DND-41 (cell line): ENCODE results near the gene SPTBN5.

ENCODE experiments used
- ATAC-seq: fragments of 200-7000 bp; cut with Tn5 transposase; 3 replicates; pipeline ENCODE4 v1.9.1; 2021; ENCODE audit warnings: low read depth; ENCODE audit not compliant: insufficient read depth
- DNase-seq: peaks from one replicate; pipeline ENCODE4 v3.0.0-alpha.2; 2020
- H2AFZ ChIP-seq: 2 replicates; pipeline ENCODE4 v1.6.0; 2012; ENCODE audit warnings: low read depth, low read length
- H3K27ac ChIP-seq: 2 replicates; pipeline ENCODE4 v1.5.1; 2012; ENCODE audit warnings: low read length, inconsistent platforms
- H3K27me3 ChIP-seq: fragments of 200-600 bp; sonication (generic); 2 replicates; pipeline ENCODE4 v1.6.0; 2012; ENCODE audit warnings: low read length, mild to moderate bottlenecking, inconsistent platforms; ENCODE audit not compliant: insufficient read depth, poor library complexity
- H3K36me3 ChIP-seq: 2 replicates; pipeline ENCODE4 v1.5.1; 2012; ENCODE audit warnings: low read length, inconsistent platforms; ENCODE audit not compliant: insufficient read depth
- H3K4me1 ChIP-seq: 2 replicates; pipeline ENCODE4 v1.5.1; 2012; ENCODE audit warnings: mild to moderate bottlenecking, low read length; ENCODE audit not compliant: insufficient read depth
- H3K4me2 ChIP-seq: 2 replicates; pipeline ENCODE4 v1.6.0; 2012; ENCODE audit warnings: mild to moderate bottlenecking, moderate library complexity, low read length, inconsistent platforms; ENCODE audit not compliant: insufficient read depth
- H3K4me3 ChIP-seq, 2 experiments: fragments of 200-600 bp in 1 of 2; shearing (Covaris generic) in 1 of 2; 2 replicates each; pipeline ENCODE4 v1.5.1; 2012 to 2016; ENCODE audit warnings: inconsistent platforms in 2 of 2, low read length in 2 of 2, mild to moderate bottlenecking in 2 of 2, low read depth in 1 of 2, moderate library complexity in 1 of 2
- H3K79me2 ChIP-seq: 2 replicates; pipeline ENCODE4 v1.6.0; 2012; ENCODE audit warnings: low read length, inconsistent platforms; ENCODE audit not compliant: insufficient read depth
- H3K9ac ChIP-seq: 2 replicates; pipeline ENCODE4 v1.6.0; 2012; ENCODE audit warnings: low read depth, mild to moderate bottlenecking, inconsistent platforms, low read length, moderate library complexity
- H3K9me3 ChIP-seq: 2 replicates; pipeline ENCODE4 v1.5.1; 2012; ENCODE audit warnings: low read length, moderate library complexity, mild to moderate bottlenecking, inconsistent platforms; ENCODE audit not compliant: insufficient read depth, severe bottlenecking
- H4K20me1 ChIP-seq: 2 replicates; pipeline ENCODE4 v1.6.0; 2012; ENCODE audit warnings: low read length; ENCODE audit not compliant: insufficient read depth
- EZH2 ChIP-seq: IDR thresholded peaks from 3 replicates; pipeline ENCODE4 v1.6.1; 2012; ENCODE audit warnings: borderline replicate concordance, low read depth, mild to moderate bottlenecking, moderate library complexity, low read length, inconsistent platforms; ENCODE audit not compliant: severe bottlenecking
- TF ChIP-seq, protein P1 (sequence below): IDR thresholded peaks from 2 replicates; pipeline ENCODE4 v1.5.1; 2012; ENCODE audit warnings: borderline replicate concordance, low read length, moderate library complexity, mild to moderate bottlenecking; ENCODE audit not compliant: poor library complexity, severe bottlenecking; ENCODE audit errors: extremely low read depth

SPTBN5 gene

GRCh38 chr15:41934843-41935242 is 41.0 kb upstream of the SPTBN5 start:
- Histone ChIP-seq H3K79me2 (no peaks in the 10 kb centered on the region), H3K4me2 (peak overlapping the region; percentile 39; the same call in 1 of the 2 replicates), H4K20me1 (no peaks in the 10 kb centered on the region), H3K9ac (peak overlapping the region; percentile 21; the same call in 1 of the 2 replicates), H3K27me3 (no peaks in the 10 kb centered on the region), H2AFZ (peak overlapping the region; percentile 52), H3K9me3 (no peaks in the 10 kb centered on the region), H3K4me3 (no peak overlapping the region), H3K27ac (peak overlapping the region; percentile 73), H3K36me3 (no peaks in the 10 kb centered on the region), H3K4me1 (peaks cover 20% of the 10 kb centered on the region)
- ATAC-seq, result peak; percentile 100
- DNase-seq, result peak; percentile 86
- no peak for TF ChIP-seq EZH2
- TF ChIP-seq, protein P1, sequence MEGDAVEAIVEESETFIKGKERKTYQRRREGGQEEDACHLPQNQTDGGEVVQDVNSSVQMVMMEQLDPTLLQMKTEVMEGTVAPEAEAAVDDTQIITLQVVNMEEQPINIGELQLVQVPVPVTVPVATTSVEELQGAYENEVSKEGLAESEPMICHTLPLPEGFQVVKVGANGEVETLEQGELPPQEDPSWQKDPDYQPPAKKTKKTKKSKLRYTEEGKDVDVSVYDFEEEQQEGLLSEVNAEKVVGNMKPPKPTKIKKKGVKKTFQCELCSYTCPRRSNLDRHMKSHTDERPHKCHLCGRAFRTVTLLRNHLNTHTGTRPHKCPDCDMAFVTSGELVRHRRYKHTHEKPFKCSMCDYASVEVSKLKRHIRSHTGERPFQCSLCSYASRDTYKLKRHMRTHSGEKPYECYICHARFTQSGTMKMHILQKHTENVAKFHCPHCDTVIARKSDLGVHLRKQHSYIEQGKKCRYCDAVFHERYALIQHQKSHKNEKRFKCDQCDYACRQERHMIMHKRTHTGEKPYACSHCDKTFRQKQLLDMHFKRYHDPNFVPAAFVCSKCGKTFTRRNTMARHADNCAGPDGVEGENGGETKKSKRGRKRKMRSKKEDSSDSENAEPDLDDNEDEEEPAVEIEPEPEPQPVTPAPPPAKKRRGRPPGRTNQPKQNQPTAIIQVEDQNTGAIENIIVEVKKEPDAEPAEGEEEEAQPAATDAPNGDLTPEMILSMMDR, result no peak

DNA sequence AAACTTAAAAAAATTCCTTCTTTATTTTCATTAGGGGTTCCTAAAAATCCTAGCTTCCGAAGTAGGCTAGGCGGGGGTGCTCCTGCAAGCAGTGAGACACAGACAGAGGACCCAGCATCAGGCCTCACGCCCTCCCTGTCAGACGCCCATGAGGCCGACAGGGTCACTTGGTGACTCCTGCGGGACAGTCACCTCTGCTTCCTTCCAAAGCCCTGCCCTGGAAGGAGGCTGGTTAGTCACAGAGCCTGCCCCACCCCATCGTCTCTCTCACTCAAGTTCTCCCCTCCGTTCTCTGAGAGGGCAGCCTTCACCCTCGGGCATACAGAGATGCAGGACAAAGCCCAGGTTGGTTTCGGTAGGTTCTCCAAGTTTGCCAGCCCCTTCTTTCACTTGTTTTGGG is 39.9 kb upstream of the SPTBN5 start:
- Histone ChIP-seq H3K9me3 (no peaks in the 10 kb centered on the region), H3K4me2 (no peak overlapping the region), H3K9ac (0 out of 2 replicates have a peak overlapping the region, but pooled peaks have one; percentile 21), H4K20me1 (no peaks in the 10 kb centered on the region), H2AFZ (peak overlapping the region; percentile 21; the same call in 1 of the 2 replicates), H3K36me3 (no peaks in the 10 kb centered on the region), H3K27ac (peak overlapping the region; percentile 36; the same call in 1 of the 2 replicates), H3K79me2 (no peaks in the 10 kb centered on the region), H3K4me1 (peaks cover 20% of the 10 kb centered on the region), H3K4me3 (no peak overlapping the region), H3K27me3 (no peaks in the 10 kb centered on the region)
- TF ChIP-seq, protein P1, result no peak
- no peak for TF ChIP-seq EZH2
- DNase-seq, result no peak
- ATAC-seq, result no peak

DNA sequence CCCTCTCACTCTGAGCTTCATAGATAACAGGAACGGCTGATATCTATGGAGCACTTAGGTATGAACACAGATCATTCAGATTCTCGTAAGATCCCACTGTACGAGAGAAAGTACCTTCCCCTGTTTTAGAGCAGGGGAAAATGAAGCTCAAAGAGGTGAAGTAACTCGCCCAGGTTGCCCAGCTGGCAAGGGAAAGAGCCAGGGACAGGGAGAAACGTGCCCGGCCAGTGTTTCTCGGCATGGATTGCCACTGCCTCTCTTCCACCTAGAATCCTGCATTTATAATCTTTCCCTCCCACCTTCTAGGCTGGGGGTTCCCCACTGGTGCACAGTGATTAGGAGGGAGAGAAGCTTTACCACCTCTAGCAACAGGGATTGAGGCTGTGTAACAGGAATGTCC is 39.5 kb upstream of the SPTBN5 start:
- no peak for ATAC-seq
- H4K20me1 ChIP-seq, result no peaks in the 10 kb centered on the region
- no peak overlapping the region for H3K27ac ChIP-seq
- no peaks in the 10 kb centered on the region for H3K27me3 ChIP-seq
- no peak overlapping the region for H3K4me3 ChIP-seq
- no peaks in the 10 kb centered on the region for H3K36me3 ChIP-seq
- H3K4me2 ChIP-seq, result no peak overlapping the region
- H2AFZ ChIP-seq, result no peak overlapping the region
- H3K9me3 ChIP-seq, result no peaks in the 10 kb centered on the region
- H3K4me1 ChIP-seq, result peaks cover 20% of the 10 kb centered on the region
- TF ChIP-seq, protein P1, result no peak
- TF ChIP-seq EZH2, result no peak
- no peak overlapping the region for H3K9ac ChIP-seq
- H3K79me2 ChIP-seq, result no peaks in the 10 kb centered on the region
- no peak for DNase-seq

- Histone ChIP-seq H3K27ac (no peak overlapping the region), H3K9ac (no peak overlapping the region), H4K20me1 (no peaks in the 10 kb centered on the region), H3K36me3 (no peaks in the 10 kb centered on the region), H3K9me3 (no peaks in the 10 kb centered on the region), H3K4me1 (peaks cover 20% of the 10 kb centered on the region), H2AFZ (no peak overlapping the region), H3K79me2 (no peaks in the 10 kb centered on the region), H3K4me2 (no peak overlapping the region), H3K27me3 (no peaks in the 10 kb centered on the region), H3K4me3 (no peak overlapping the region)
- no peak for ATAC-seq
- TF ChIP-seq EZH2, result no peak
- TF ChIP-seq, protein P1, result no peak
- no peak for DNase-seq
These were observed 38.8 kb upstream of the SPTBN5 start for GRCh38 chr15:41932511-41933289.
